Measurements from ENCODE around the gene MRPL41. TPM values are rescaled to one million over a fixed set of nuclear protein-coding genes. Genes with fewer than 3 reads are reported as not detected.
"Not testable (repeated sequence)": the region's sequence is repeated elsewhere in the genome, so short reads cannot be mapped to it uniquely, and the experiment has no call there.

The MRPL41 gene
- total and polyA plus RNA-seq, 11 donors, result 118 to 847 (median 196) TPM

GRCh38 chr9:137590469-137591383, 39.0 kb downstream of the MRPL41 start, which contains the start of gene ZMYND19:
ZMYND19 (minus strand) TSS chr9:137590512; CDS start chr9:137590263, 249 bp downstream.
- H3K27ac ChIP-seq, result peak within 1 kb of the TSS in 9 of 12 donors; percentile 8 to 78 (median 40)
- intact Hi-C loops (cut with DNase I), result no loop called here

DNA sequence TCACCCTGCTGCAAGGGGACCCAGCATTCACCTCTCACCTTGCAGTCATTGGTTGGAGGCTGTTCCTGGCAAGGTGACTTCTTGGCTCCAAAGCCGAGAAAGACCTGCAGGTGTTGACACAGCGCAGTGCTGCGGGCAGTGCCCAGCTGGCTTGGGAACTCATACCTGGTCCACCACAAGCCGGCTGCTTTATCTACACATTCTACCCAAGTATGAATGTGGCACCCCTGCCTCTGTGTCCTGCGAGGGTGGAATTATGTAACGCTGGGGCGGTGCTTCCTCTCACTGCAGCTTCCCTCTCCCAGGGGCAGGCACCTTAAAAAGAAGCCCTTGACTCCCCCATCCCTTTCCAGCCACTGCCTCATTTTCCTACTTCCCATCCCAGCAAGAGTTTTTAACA, 41.1 kb downstream of the MRPL41 start:
- H3K4me1 ChIP-seq, result peaks cover 0 to 26% (median 13%) of the 10 kb centered on the region in 12 donors
- WGBS, 4 donors, result 65 to 85% (median 74%) methylated on average over 7 of the region's 7 CpGs
- H3K9me3 ChIP-seq, result no peaks in the 10 kb centered on the region
- ATAC-seq, result no peak
- peak in 1 of 5 donors; percentile 14 for DNase-seq
- no peak overlapping the region for H3K27ac ChIP-seq
- H3K36me3 ChIP-seq, result peaks cover 0 to 6% (median 4%) of the 10 kb centered on the region in 9 donors
- intact Hi-C loops (cut with DNase I), result loop anchor here in 2 of 10 donors (1.0 kb wide), 2 partner anchors 11 to 12 kb away; no protein-coding TSS in a partner anchor
- no peaks in the 10 kb centered on the region for H3K27me3 ChIP-seq
- no peak for TF ChIP-seq POLR2A (IDR thresholded peaks at IDR 0.05)
- TF ChIP-seq, protein P1, sequence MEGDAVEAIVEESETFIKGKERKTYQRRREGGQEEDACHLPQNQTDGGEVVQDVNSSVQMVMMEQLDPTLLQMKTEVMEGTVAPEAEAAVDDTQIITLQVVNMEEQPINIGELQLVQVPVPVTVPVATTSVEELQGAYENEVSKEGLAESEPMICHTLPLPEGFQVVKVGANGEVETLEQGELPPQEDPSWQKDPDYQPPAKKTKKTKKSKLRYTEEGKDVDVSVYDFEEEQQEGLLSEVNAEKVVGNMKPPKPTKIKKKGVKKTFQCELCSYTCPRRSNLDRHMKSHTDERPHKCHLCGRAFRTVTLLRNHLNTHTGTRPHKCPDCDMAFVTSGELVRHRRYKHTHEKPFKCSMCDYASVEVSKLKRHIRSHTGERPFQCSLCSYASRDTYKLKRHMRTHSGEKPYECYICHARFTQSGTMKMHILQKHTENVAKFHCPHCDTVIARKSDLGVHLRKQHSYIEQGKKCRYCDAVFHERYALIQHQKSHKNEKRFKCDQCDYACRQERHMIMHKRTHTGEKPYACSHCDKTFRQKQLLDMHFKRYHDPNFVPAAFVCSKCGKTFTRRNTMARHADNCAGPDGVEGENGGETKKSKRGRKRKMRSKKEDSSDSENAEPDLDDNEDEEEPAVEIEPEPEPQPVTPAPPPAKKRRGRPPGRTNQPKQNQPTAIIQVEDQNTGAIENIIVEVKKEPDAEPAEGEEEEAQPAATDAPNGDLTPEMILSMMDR (IDR thresholded peaks at IDR 0.05), result no peak
- H3K4me3 ChIP-seq, result no peak overlapping the region

More at GRCh38 chr9:137590469-137591383, 39.0 kb downstream of the MRPL41 start, which contains the start of gene ZMYND19:
- H3K4me1 ChIP-seq, result peaks cover 0 to 26% (median 13%) of the 10 kb centered on the region in 12 donors
- H3K27me3 ChIP-seq, result no peaks in the 10 kb centered on the region
- H3K4me3 ChIP-seq, result peak within 1 kb of the TSS; percentile 61 to 91 (median 77)
- WGBS, 4 donors, result 1 to 2% (median 1%) methylated on average over 39 to 113 of the region's 113 CpGs
- DNase-seq (peak; percentile 90 to 95 (median 92)), ATAC-seq (peak; percentile 97 to 99 (median 99))
- no peaks in the 10 kb centered on the region for H3K9me3 ChIP-seq
- peaks cover 0 to 27% (median 22%) of the 10 kb centered on the region in 9 donors for H3K36me3 ChIP-seq
- TF ChIP-seq, protein P1 (IDR thresholded peaks at IDR 0.05), result peak in 2 of 12 donors; percentile 7 to 21
- peak in 1 of 2 donors; percentile 17 for TF ChIP-seq POLR2A (IDR thresholded peaks at IDR 0.05)

DNA sequence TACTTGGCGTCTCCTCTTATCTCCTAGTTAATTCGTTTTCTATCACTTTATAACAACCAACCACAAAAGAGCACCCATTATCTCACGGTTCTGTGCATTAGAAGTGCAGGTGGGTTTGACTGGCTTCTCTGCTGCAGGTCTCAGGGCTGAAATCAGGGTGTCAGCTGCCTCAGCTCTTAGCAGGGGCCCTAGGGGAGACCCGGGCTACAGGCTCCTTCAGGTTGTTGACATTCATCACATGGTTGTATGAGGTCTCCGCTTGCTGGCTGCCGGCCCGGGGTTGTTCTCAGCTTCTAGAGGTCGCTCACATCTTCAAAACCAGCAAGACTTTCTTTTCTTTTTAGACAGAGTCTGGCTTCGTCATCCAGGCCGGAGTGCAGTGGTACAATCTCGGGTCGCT, 41.5 kb downstream of the MRPL41 start:
- Histone ChIP-seq H3K27me3 (no peaks in the 10 kb centered on the region), H3K27ac (no peak overlapping the region), H3K4me3 (no peak overlapping the region), H3K9me3 (no peaks in the 10 kb centered on the region), H3K36me3 (peaks cover 0 to 2% (median 1%) of the 10 kb centered on the region in 9 donors), H3K4me1 (peaks cover 0 to 26% (median 13%) of the 10 kb centered on the region in 12 donors)
- ATAC-seq (no peak), DNase-seq (peak in 1 of 5 donors; percentile 14)
- intact Hi-C loops (cut with DNase I), result loop anchor here in 1 of 10 donors (1.0 kb wide), 1 partner anchor 11 kb away; no protein-coding TSS in a partner anchor
- TF ChIP-seq, protein P1 (IDR thresholded peaks at IDR 0.05), result no peak
- TF ChIP-seq POLR2A (IDR thresholded peaks at IDR 0.05), result no peak
- WGBS, 4 donors, result 66 to 80% (median 72%) methylated on average over 10 to 12 of the region's 12 CpGs

DNA sequence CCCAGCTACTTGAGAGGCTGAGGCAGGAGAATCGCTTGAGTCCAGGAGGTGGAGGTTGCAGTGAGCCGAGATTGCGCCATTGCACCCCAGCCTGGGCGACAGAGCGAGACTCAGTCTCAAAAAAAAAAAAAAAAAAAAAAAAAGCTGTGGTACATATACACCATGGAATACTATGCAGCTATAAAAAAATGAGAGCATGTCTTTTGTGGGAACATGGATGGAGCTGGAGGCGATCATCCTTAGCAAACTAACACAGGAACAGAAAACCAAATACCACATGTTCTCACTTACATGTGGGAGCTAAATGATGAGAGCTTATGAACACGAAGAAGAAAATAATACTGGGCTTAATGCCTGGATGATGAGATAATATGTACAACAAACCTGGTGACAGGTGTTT, 44.9 kb downstream of the MRPL41 start:
- H3K4me1 ChIP-seq; DNase-seq; H3K4me3 ChIP-seq; H3K9me3 ChIP-seq; H3K27ac ChIP-seq; intact Hi-C loops (cut with DNase I); H3K36me3 ChIP-seq; ATAC-seq; H3K27me3 ChIP-seq: not testable (repeated sequence)
- 95 to 97% (median 95%) methylated on average over 7 of the region's 7 CpGs for WGBS, 4 donors
